HepG2 (cell line): Measurements from ENCODE around the gene CNTD1. TPM values are rescaled to one million over a fixed set of nuclear protein-coding genes. Genes with fewer than 3 reads are reported as not detected.

Experiments
- ARHGAP35 ChIP-seq: sonication (generic); formaldehyde crosslinking; IDR thresholded peaks from 2 replicates; pipeline ENCODE4 v1.9.0; 2022; ENCODE audit warnings: mild to moderate bottlenecking, inconsistent platforms, moderate library complexity, missing genetic modification reagents, borderline replicate concordance
- EEA1 ChIP-seq: sonication (generic); formaldehyde crosslinking; IDR thresholded peaks from 2 replicates; pipeline ENCODE4 v1.5.1; 2020; ENCODE audit warnings: mild to moderate bottlenecking, missing genetic modification reagents, borderline replicate concordance
- FOSL1 ChIP-seq: sonication (generic); formaldehyde crosslinking; IDR thresholded peaks from 2 replicates; pipeline ENCODE4 v1.9.0; 2021; ENCODE audit warnings: missing genetic modification reagents, borderline replicate concordance
- GATAD2A ChIP-seq: IDR thresholded peaks from 2 replicates; pipeline ENCODE4 v1.6.1; 2016
- GZF1 ChIP-seq: sonication (generic); formaldehyde crosslinking; IDR thresholded peaks from 2 replicates; pipeline ENCODE4 v1.5.1; 2020; ENCODE audit warnings: mild to moderate bottlenecking, missing genetic modification reagents
- HNRNPH1 ChIP-seq: fragments of 200-400 bp; formaldehyde crosslinking; optimal IDR thresholded peaks from 2 replicates; pipeline ENCODE3; 2017; ENCODE audit warnings: mild to moderate bottlenecking, low read depth, low read length
- IRX3 ChIP-seq: sonication (generic); formaldehyde crosslinking; IDR thresholded peaks from 2 replicates; pipeline ENCODE4 v1.8.1; 2023; ENCODE audit warnings: mild to moderate bottlenecking, low read depth, missing genetic modification reagents, borderline replicate concordance
- KDM2A ChIP-seq: sonication (generic); formaldehyde crosslinking; IDR thresholded peaks from 2 replicates; pipeline ENCODE4 v1.4.0; 2020; ENCODE audit warnings: low read depth, missing genetic modification reagents, borderline replicate concordance
- KMT2A ChIP-seq: sonication (generic); formaldehyde crosslinking; IDR thresholded peaks from 2 replicates; pipeline ENCODE4 v1.4.0; 2020; ENCODE audit warnings: missing genetic modification reagents
- LRRFIP1 ChIP-seq: sonication (generic); formaldehyde crosslinking; conservative IDR thresholded peaks from 2 replicates; pipeline ENCODE4 v1.4.0; 2020; ENCODE audit warnings: missing genetic modification reagents
- NFIC ChIP-seq: IDR thresholded peaks from 2 replicates; pipeline ENCODE4 v1.6.1; 2012; ENCODE audit warnings: mild to moderate bottlenecking, low read length, inconsistent platforms
- NFKB2 ChIP-seq: sonication (generic); formaldehyde crosslinking; IDR thresholded peaks from 2 replicates; pipeline ENCODE4 v1.4.0; 2020; ENCODE audit warnings: missing genetic modification reagents, borderline replicate concordance
- PAF1 ChIP-seq: IDR thresholded peaks from 2 replicates; pipeline ENCODE4 v1.6.1; 2016; ENCODE audit warnings: missing genetic modification reagents, missing compliant biosample characterization
- PHF21A ChIP-seq: sonication (generic); formaldehyde crosslinking; IDR thresholded peaks from 2 replicates; pipeline ENCODE4 v1.5.0; 2020; ENCODE audit warnings: mild to moderate bottlenecking, missing genetic modification reagents
- POGK ChIP-seq: sonication (generic); formaldehyde crosslinking; conservative IDR thresholded peaks from 2 replicates; pipeline ENCODE4 v1.8.0; 2022; ENCODE audit warnings: mild to moderate bottlenecking, moderate library complexity, missing genetic modification reagents
- RFX5 ChIP-seq: IDR thresholded peaks from 2 replicates; pipeline ENCODE4 v1.6.1; 2011; ENCODE audit warnings: low read depth, low read length, improper control_type of control experiment
- ZBTB20 ChIP-seq: sonication (generic); formaldehyde crosslinking; IDR thresholded peaks from 2 replicates; pipeline ENCODE4 v1.8.1; 2023; ENCODE audit warnings: missing genetic modification reagents, low read depth, mild to moderate bottlenecking, borderline replicate concordance
- ZBTB42 ChIP-seq: sonication (generic); formaldehyde crosslinking; IDR thresholded peaks from 2 replicates; pipeline ENCODE4 v1.5.0; 2020; ENCODE audit warnings: mild to moderate bottlenecking, missing genetic modification reagents
- ZFP37 ChIP-seq: sonication (generic); formaldehyde crosslinking; IDR thresholded peaks from 2 replicates; pipeline ENCODE4 v1.4.0; 2020; ENCODE audit warnings: missing genetic modification reagents, borderline replicate concordance
- ZNF180 ChIP-seq: sonication (generic); formaldehyde crosslinking; IDR thresholded peaks from 2 replicates; pipeline ENCODE4 v1.4.0; 2020; ENCODE audit warnings: low read depth, missing genetic modification reagents, borderline replicate concordance
- ZNF205 ChIP-seq: IDR thresholded peaks from 2 replicates; pipeline ENCODE4 v1.6.1; 2018; ENCODE audit warnings: missing biosample characterization, missing genetic modification reagents
- ZNF331 ChIP-seq: sonication (generic); formaldehyde crosslinking; IDR thresholded peaks from 2 replicates; pipeline ENCODE4 v1.4.0; 2020; ENCODE audit warnings: missing genetic modification reagents
- ZNF333 ChIP-seq: sonication (generic); formaldehyde crosslinking; IDR thresholded peaks from 2 replicates; pipeline ENCODE4 v1.4.0; 2020; ENCODE audit warnings: mild to moderate bottlenecking, missing genetic modification reagents, borderline replicate concordance
- ZNF44 ChIP-seq: sonication (generic); formaldehyde crosslinking; IDR thresholded peaks from 2 replicates; pipeline ENCODE4 v1.5.1; 2020; ENCODE audit warnings: mild to moderate bottlenecking, missing genetic modification reagents
- ZNF570 ChIP-seq: sonication (generic); formaldehyde crosslinking; IDR thresholded peaks from 2 replicates; pipeline ENCODE4 v1.4.0; 2020; ENCODE audit warnings: mild to moderate bottlenecking, missing genetic modification reagents, borderline replicate concordance
- ZSCAN22 ChIP-seq: sonication (generic); formaldehyde crosslinking; IDR thresholded peaks from 2 replicates; pipeline ENCODE4 v1.4.0; 2020; ENCODE audit warnings: mild to moderate bottlenecking, missing genetic modification reagents
- ZSCAN29 ChIP-seq: sonication (generic); formaldehyde crosslinking; conservative IDR thresholded peaks from 2 replicates; pipeline ENCODE4 v1.4.0; 2020; ENCODE audit warnings: mild to moderate bottlenecking, missing genetic modification reagents
- polyA plus RNA-seq, 8 experiments: library from polyadenylated mRNA; depleted of rRNA in 3 of 8; stranded (reverse) in 7 of 8; unstranded in 1 of 8; fragments of >200 nt; fragmentation: Illumina TruSeq in 4 of 8; extraction: Trizol in 4 of 8; gene quantifications; 2 replicates each; pipeline versions ENCODE4 v1.2.1 to v1.2.3, GENCODE V29; 2011 to 2016; ENCODE audit warnings: low read depth in 4 of 8, missing spikeins in 1 of 8, mixed read lengths in 1 of 8; ENCODE audit not compliant: insufficient read depth in 1 of 8
- total RNA-seq, 5 experiments: library from RNA; depleted of rRNA; stranded (reverse); fragments of >200 nt; fragmentation: Illumina TruSeq; extraction: Trizol; gene quantifications; 2 replicates each; pipeline ENCODE4 v1.2.3, GENCODE V29; 2016; ENCODE audit warnings: low read depth in 1 of 5

The CNTD1 gene
- total and polyA plus RNA-seq, 2 of the 13 experiments (the other 11 are each of a cell fraction or from before 2014, with no cell fraction given), result 0.11 to 0.15 TPM

DNA sequence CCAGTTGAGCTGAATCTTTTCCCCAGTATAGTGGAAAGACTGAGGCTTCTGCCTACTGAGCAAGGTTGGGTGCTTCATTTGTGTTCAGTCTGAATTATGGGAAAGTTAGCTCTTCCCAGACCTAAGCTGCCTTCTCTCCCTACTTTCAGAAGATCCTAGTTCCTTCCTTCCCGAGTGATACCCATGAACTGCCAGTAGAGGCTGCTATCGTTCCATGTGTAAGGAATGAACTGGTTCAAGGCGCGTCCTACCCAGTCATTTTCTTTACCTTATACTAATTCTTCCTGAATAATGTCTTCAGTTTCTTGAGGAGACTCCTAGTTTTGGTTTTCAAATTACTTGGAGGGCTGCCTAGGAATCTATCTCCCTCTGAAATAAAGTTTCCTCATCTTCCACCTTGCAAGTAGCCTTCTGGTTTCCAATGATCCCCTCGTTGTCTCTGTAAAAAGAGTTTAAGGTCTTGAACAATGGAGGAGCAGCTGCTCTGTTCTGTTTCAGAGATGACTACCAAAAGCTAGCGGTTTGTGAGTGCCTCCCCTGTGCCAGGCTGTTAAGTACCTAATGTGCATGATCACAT lies 44.8 kb downstream of the CNTD1 start (continued):
- no peak for TF ChIP-seq ZNF570 (CRISPR knock-in tag)
- no peak for TF ChIP-seq ZNF180 (CRISPR knock-in tag)
- TF ChIP-seq RFX5, result no peak
- TF ChIP-seq GZF1, result no peak
- TF ChIP-seq KDM2A (CRISPR knock-in tag), result no peak
- no peak; the same call in 1 of the 2 replicates for TF ChIP-seq KMT2A (CRISPR knock-in tag)
- TF ChIP-seq ZNF205 (CRISPR knock-in tag), result peak; percentile 44; the same call in 1 of the 2 replicates
- TF ChIP-seq ZSCAN29, result no peak
- 0 out of 2 replicates have a peak, but pooled peaks have one; percentile 29 for TF ChIP-seq GATAD2A (CRISPR knock-in tag)
- no peak for TF ChIP-seq EEA1
- 0 out of 2 replicates have a peak, but pooled peaks have one; percentile 27 for TF ChIP-seq NFIC
- no peak for TF ChIP-seq ZBTB42 (CRISPR knock-in tag)
- TF ChIP-seq IRX3 (CRISPR knock-in tag), result no peak
- no peak for TF ChIP-seq POGK (CRISPR knock-in tag)
- TF ChIP-seq PHF21A, result no peak
- TF ChIP-seq ARHGAP35, result no peak
- no peak for TF ChIP-seq FOSL1 (CRISPR knock-in tag)
- no peak for TF ChIP-seq ZNF333
- TF ChIP-seq NFKB2 (CRISPR knock-in tag), result no peak
- 0 out of 2 replicates have a peak, but pooled peaks have one; percentile 20 for TF ChIP-seq ZNF331
- no peak for TF ChIP-seq LRRFIP1 (CRISPR knock-in tag)
- TF ChIP-seq ZBTB20 (CRISPR knock-in tag), result no peak
- no peak for TF ChIP-seq ZSCAN22 (CRISPR knock-in tag)
- no peak for TF ChIP-seq ZFP37 (CRISPR knock-in tag)
- no peak for TF ChIP-seq HNRNPH1
- TF ChIP-seq PAF1, result no peak
- TF ChIP-seq ZNF44, result no peak
